GM21515 (cell line): ENCODE data around the gene BSPRY.
A peak's percentile ranks its signal among the peaks of the same experiment; 100 is the strongest.
"Not testable (repeated sequence)": the region's sequence is repeated elsewhere in the genome, so short reads cannot be mapped to it uniquely, and the experiment has no call there.

Source experiments
- ATAC-seq: cut with Tn5 transposase; IDR thresholded peaks from one replicate; pipeline ENCODE4 v1.9.1; 2021; ENCODE audit not compliant: unreplicated experiment

The BSPRY gene

GRCh38 chr9:113391917-113392316, 42.6 kb downstream of the BSPRY start:
- ATAC-seq = no peak

- no peak for ATAC-seq
Measured at GRCh38 chr9:113393281-113393680, 43.9 kb downstream of the BSPRY start.

GRCh38 chr9:113395000-113395861, 45.9 kb downstream of the BSPRY start:
- no peak for ATAC-seq

GRCh38 chr9:113397203-113397631, 47.9 kb downstream of the BSPRY start:
- no peak for ATAC-seq

- ATAC-seq = no peak
Measured at GRCh38 chr9:113398796-113399195, 49.5 kb downstream of the BSPRY start.

GRCh38 chr9:113399646-113400200, 50.4 kb downstream of the BSPRY start:
- no peak for ATAC-seq

- peak; percentile 96 for ATAC-seq
Measured at GRCh38 chr9:113401027-113401792, 51.9 kb downstream of the BSPRY start, which contains the start of gene ALAD. ALAD (minus strand) TSS chr9:113401284; CDS start chr9:113393559, 7,725 bp downstream.

GRCh38 chr9:113403646-113404045, 54.3 kb downstream of the BSPRY start:
- ATAC-seq = no peak

GRCh38 chr9:113406353-113406752, 57.0 kb downstream of the BSPRY start:
- not testable (repeated sequence) for ATAC-seq

- ATAC-seq = not testable (repeated sequence)
Measured at GRCh38 chr9:113406873-113407511, 57.7 kb downstream of the BSPRY start.

GRCh38 chr9:113409481-113409880, 60.1 kb downstream of the BSPRY start:
- no peak for ATAC-seq

- ATAC-seq = no peak
Measured at GRCh38 chr9:113409883-113410206, 60.5 kb downstream of the BSPRY start.

GRCh38 chr9:113410207-113410864, 61.0 kb downstream of the BSPRY start, which contains the start of the genes C9orf43 and POLE3:
C9orf43 (plus strand) TSS chr9:113410747; CDS start chr9:113413494, 2,747 bp downstream.
POLE3 (minus strand) TSS chr9:113410675; CDS start chr9:113410293, 382 bp downstream.
- ATAC-seq = peak; percentile 93

GRCh38 chr9:113416149-113416721, 66.9 kb downstream of the BSPRY start:
- ATAC-seq = peak; percentile 96

GRCh38 chr9:113417370-113417769, 68.0 kb downstream of the BSPRY start:
- ATAC-seq = no peak
